Spleen (tissue), 11 donors: ENCODE results near the gene IFNGR1. TPM values are rescaled to one million over a fixed set of nuclear protein-coding genes. Genes with fewer than 3 reads are reported as not detected.
A peak's percentile ranks its signal among the peaks of the same experiment; 100 is the strongest.

Experiments used
- DNase-seq: peaks from one replicate; pipeline ENCODE4 v3.0.0-alpha.2; 2020
- H3K27ac ChIP-seq, 8 donors: fragments of 200-600 bp; sonication (generic) in 7 of 8; 1 replicate in 4 of 8; 2 replicates in 4 of 8; pipeline versions ENCODE4 v1.5.0 to v1.8.0; 2016 to 2021; ENCODE audit warnings: inconsistent platforms in 4 of 8, mild to moderate bottlenecking in 4 of 8, moderate library complexity in 1 of 8
- H3K27me3 ChIP-seq, 7 donors: fragments of 200-600 bp; sonication (generic) in 6 of 7; replicated peaks in 1 of 7; 1 replicate in 4 of 7; 2 replicates in 3 of 7; pipeline versions ENCODE4 v1.5.0 to v1.8.0; 2016 to 2021; ENCODE audit warnings: inconsistent platforms in 3 of 7, mild to moderate bottlenecking in 1 of 7
- H3K36me3 ChIP-seq, 6 donors: fragments of 200-600 bp; sonication (generic) in 5 of 6; 1 replicate in 4 of 6; 2 replicates in 2 of 6; pipeline versions ENCODE4 v1.5.0 to v1.8.0; 2016 to 2021; ENCODE audit warnings: inconsistent platforms in 2 of 6
- H3K4me1 ChIP-seq, 6 donors: fragments of 200-600 bp; sonication (generic) in 5 of 6; 1 replicate in 3 of 6; 2 replicates in 3 of 6; pipeline versions ENCODE4 v1.5.0 to v1.8.0; 2016 to 2021; ENCODE audit warnings: inconsistent platforms in 3 of 6
- H3K4me3 ChIP-seq, 8 donors: fragments of 200-600 bp; sonication (generic) in 7 of 8; 1 replicate in 4 of 8; 2 replicates in 4 of 8; pipeline versions ENCODE4 v1.5.0 to v1.8.0; 2016 to 2021; ENCODE audit warnings: inconsistent platforms in 4 of 8, mild to moderate bottlenecking in 4 of 8, moderate library complexity in 2 of 8
- H3K9me3 ChIP-seq, 8 donors: fragments of 200-600 bp; sonication (generic) in 7 of 8; 1 replicate in 4 of 8; 2 replicates in 4 of 8; pipeline versions ENCODE4 v1.5.0 to v1.8.0; 2016 to 2021; ENCODE audit warnings: inconsistent platforms in 4 of 8
- CTCF ChIP-seq, 11 experiments: fragments of 200-600 bp in 7 of 11; fragments of 450-650 bp in 4 of 11; sonication (generic) in 4 of 11; IDR thresholded peaks in 8 of 11; conservative IDR thresholded peaks in 3 of 11; 1 replicate in 7 of 11; 2 replicates in 4 of 11; pipeline versions ENCODE4 v1.4.0 to v1.8.0; 2016 to 2021; ENCODE audit warnings: antibody characterized with exemption in 11 of 11, inconsistent platforms in 4 of 11, mild to moderate bottlenecking in 1 of 11
- POLR2A ChIP-seq, 3 donors: fragments of 450-650 bp; IDR thresholded peaks; one replicate each; pipeline ENCODE4 v1.5.1; 2017; ENCODE audit warnings: antibody characterized with exemption in 3 of 3, mild to moderate bottlenecking in 1 of 3
- POLR2AphosphoS5 ChIP-seq, 3 donors: sonication (generic); formaldehyde crosslinking; IDR thresholded peaks; one replicate each; pipeline ENCODE4 v1.5.1; 2017; ENCODE audit warnings: antibody characterized with exemption in 3 of 3
- WGBS, 5 donors: extraction: QIAGEN DNeasy Blood & Tissue Kit in 3 of 5; methylation state at CpG; one replicate each; pipeline versions ENCODE4 v1.1.5 to v1.1.7; 2013 to 2018; 5-methylcytosine and 5-hydroxymethylcytosine counted together
- intact Hi-C: fragments of 100-400 bp; cut with DNase I; formaldehyde crosslinking; loops from one replicate; pipeline ENCODE4 v1.15.0; 2023; ENCODE audit warnings: low total_unique reads
- polyA plus RNA-seq, 3 donors: library from polyadenylated mRNA; stranded (reverse); fragments of 200-250 nt; gene quantifications; one replicate each; pipeline ENCODE4 v1.2.1, GENCODE V29; 2013
- total RNA-seq, 7 donors: library from RNA; depleted of rRNA in 3 of 7; stranded (reverse); fragments of >200 nt in 3 of 7; fragmentation: NEBNext Ultra II Directional in 4 of 7; extraction: Animal tissue kit (Norgen Biotek cat#: 25700) in 4 of 7; gene quantifications; one replicate each; pipeline versions ENCODE4 v1.1.0 to v1.2.1, GENCODE V29; 2016 to 2021
- donor health status: healthy with polysubstance abuse.
- donor health status: DM: no; HTN: no; CAD: no; lungs with moderate emphysema.
- donor health status: DM: no; HTN: no; CAD: no.
- donor health status: Bipolar disorder and iron deficiency.
- donor health status: healthy.
- donor health status: DM: no; HTN: no; CAD: no.
- donor health status: DM: yes; HTN: yes; CAD: no.

Gene IFNGR1
- total and polyA plus RNA-seq, 10 donors: 119 to 291 (median 183) TPM

GRCh38 chr6:137218473-137218916, 690 bp downstream of the IFNGR1 start:
- no peak for DNase-seq
- Histone ChIP-seq H3K9me3 (no peaks in the 10 kb centered on the region), H3K36me3 (peaks cover 0 to 14% (median 0%) of the 10 kb centered on the region in 6 donors), H3K27me3 (no peaks in the 10 kb centered on the region), H3K4me1 (peaks cover 54 to 92% (median 85%) of the 10 kb centered on the region in 6 donors), H3K27ac (peak overlapping the region; percentile 96 to 100 (median 99)), H3K4me3 (peak overlapping the region; percentile 58 to 83 (median 76))
- intact Hi-C loops: no loop called here
- TF ChIP-seq POLR2AphosphoS5 (IDR thresholded peaks at IDR 0.05): peak in 1 of 3 donors; percentile 86
- TF ChIP-seq CTCF (IDR thresholded peaks at IDR 0.05 in 8 of 11, conservative IDR thresholded peaks at IDR 0.05 in 3 of 11): no peak
- TF ChIP-seq POLR2A (IDR thresholded peaks at IDR 0.05): peak in 2 of 3 donors; percentile 2 to 36
- WGBS, 5 donors: 0 to 1% (median 1%) methylated on average over 12 to 13 of the region's 13 CpGs

GRCh38 chr6:137217801-137218472, 1.2 kb downstream of the IFNGR1 start:
- intact Hi-C loops: no loop called here
- Histone ChIP-seq H3K36me3 (peaks cover 0 to 17% (median 0%) of the 10 kb centered on the region in 6 donors), H3K4me3 (peak overlapping the region; percentile 58 to 83 (median 76)), H3K27me3 (no peaks in the 10 kb centered on the region), H3K4me1 (peaks cover 52 to 92% (median 85%) of the 10 kb centered on the region in 6 donors), H3K9me3 (no peaks in the 10 kb centered on the region), H3K27ac (peak overlapping the region; percentile 96 to 100 (median 99))
- TF ChIP-seq POLR2AphosphoS5 (IDR thresholded peaks at IDR 0.05): peak in 2 of 3 donors; percentile 30 to 73
- peak; percentile 15 to 43 (median 17) for TF ChIP-seq POLR2A (IDR thresholded peaks at IDR 0.05)
- peak in 2 of 11 experiments; percentile 9 to 10 for TF ChIP-seq CTCF (IDR thresholded peaks at IDR 0.05 in 8 of 11, conservative IDR thresholded peaks at IDR 0.05 in 3 of 11)
- peak; percentile 70 for DNase-seq
- WGBS, 5 donors: 14 to 22% (median 18%) methylated on average over 12 of the region's 12 CpGs

- peak overlapping the region; percentile 19 to 100 (median 99) for H3K27ac ChIP-seq
- TF ChIP-seq CTCF (IDR thresholded peaks at IDR 0.05 in 8 of 11, conservative IDR thresholded peaks at IDR 0.05 in 3 of 11): no peak
- peak in 1 of 3 donors; percentile 3 for TF ChIP-seq POLR2A (IDR thresholded peaks at IDR 0.05)
- peak in 2 of 3 donors; percentile 61 to 63 for TF ChIP-seq POLR2AphosphoS5 (IDR thresholded peaks at IDR 0.05)
- H3K27me3 ChIP-seq: no peaks in the 10 kb centered on the region
- intact Hi-C loops: no loop called here
- H3K4me3 ChIP-seq: peak overlapping the region; percentile 5 to 83 (median 76)
- 48 to 66% (median 55%) methylated on average over 12 of the region's 12 CpGs for WGBS, 5 donors
- DNase-seq: peak; percentile 75
- H3K36me3 ChIP-seq: peaks cover 0 to 26% (median 0%) of the 10 kb centered on the region in 6 donors
- no peaks in the 10 kb centered on the region for H3K9me3 ChIP-seq
- H3K4me1 ChIP-seq: peaks cover 51 to 92% (median 85%) of the 10 kb centered on the region in 6 donors
Measured at GRCh38 chr6:137216875-137217553, 2.2 kb downstream of the IFNGR1 start.

- H3K27ac ChIP-seq: peak overlapping the region; percentile 19 to 100 (median 99)
- H3K9me3 ChIP-seq: no peaks in the 10 kb centered on the region
- no peak for TF ChIP-seq POLR2AphosphoS5 (IDR thresholded peaks at IDR 0.05)
- TF ChIP-seq POLR2A (IDR thresholded peaks at IDR 0.05): no peak
- TF ChIP-seq CTCF (IDR thresholded peaks at IDR 0.05 in 8 of 11, conservative IDR thresholded peaks at IDR 0.05 in 3 of 11): no peak
- no peaks in the 10 kb centered on the region for H3K27me3 ChIP-seq
- H3K36me3 ChIP-seq: peaks cover 0 to 34% (median 0%) of the 10 kb centered on the region in 6 donors
- H3K4me1 ChIP-seq: peaks cover 44 to 92% (median 86%) of the 10 kb centered on the region in 6 donors
- H3K4me3 ChIP-seq: peak overlapping the region in 7 of 8 donors; percentile 5 to 83 (median 74)
- intact Hi-C loops: no loop called here
- no peak for DNase-seq
Measured at GRCh38 chr6:137216106-137216505, 3.1 kb downstream of the IFNGR1 start.
